GM21529 (cell line): Measurements from ENCODE around the gene LNPEP.

Source experiments
- ATAC-seq: cut with Tn5 transposase; IDR thresholded peaks from one replicate; pipeline ENCODE4 v1.9.1; 2021; ENCODE audit not compliant: unreplicated experiment

LNPEP gene

DNA sequence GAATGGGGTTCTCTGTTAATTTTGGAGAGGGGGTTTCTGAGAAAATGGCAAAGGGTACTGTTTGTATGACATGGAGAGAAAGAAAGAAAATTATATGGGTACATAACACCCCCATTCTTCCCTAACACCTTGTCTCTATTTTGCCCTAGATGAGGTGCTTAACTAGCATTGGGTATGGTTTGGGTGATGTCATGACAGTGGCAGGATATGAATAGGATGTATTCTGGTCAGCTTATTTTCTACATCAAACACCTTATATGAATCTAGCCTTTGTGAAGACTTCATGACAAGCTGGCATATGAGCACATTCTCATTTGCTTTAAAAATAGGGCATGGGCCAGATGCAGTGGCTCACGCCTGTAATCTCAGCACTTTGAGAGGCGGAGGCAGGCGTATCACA, 58.6 kb downstream of the LNPEP start:
- ATAC-seq: no peak

DNA sequence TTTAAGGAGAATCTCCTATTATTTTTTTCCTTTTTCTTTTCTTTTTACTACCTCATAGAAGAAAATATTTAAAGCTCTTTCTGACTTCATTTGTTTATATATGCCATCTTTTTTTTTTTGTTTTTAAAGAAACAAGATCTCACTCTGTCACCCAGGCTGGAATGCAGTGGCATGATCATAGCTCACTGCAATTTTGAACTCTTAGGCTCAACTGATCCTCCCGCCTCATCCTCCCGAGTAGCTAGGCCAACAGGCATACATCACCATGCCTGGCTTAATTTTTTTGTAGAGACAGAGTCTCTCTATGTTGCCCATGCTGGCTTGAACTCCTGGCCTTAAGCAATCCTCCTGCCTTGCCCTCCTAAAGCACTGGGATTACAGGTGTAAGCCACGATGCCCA, 59.5 kb downstream of the LNPEP start:
- ATAC-seq: no peak

DNA sequence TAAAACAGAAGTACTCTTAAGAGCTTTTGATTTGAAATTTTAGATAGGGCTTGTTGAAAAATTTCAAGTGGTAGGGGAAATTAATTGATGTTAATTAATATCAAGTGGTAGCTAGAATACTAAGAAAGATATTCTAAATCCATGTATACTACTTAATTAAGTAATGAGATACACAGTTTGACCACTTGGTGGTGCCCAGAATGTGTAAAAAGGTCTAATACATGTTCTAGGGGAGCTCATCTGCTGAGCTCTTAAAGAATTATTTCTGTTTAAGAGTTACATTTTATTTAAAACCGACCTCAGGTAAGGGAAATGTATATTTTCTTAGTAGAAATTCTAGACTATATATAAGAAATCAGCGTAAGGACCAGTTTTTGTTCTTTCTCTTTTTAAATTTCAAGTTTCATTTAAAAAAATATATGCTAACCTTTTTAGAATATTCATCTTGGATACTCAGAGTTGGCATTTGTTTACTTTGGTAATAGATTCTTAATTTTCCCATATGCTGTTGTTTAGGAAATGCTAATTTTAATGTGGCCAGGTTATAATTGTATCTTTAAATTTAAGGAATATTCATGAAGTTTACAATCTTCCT, 61.5 kb downstream of the LNPEP start:
- ATAC-seq: peak; percentile 90

DNA sequence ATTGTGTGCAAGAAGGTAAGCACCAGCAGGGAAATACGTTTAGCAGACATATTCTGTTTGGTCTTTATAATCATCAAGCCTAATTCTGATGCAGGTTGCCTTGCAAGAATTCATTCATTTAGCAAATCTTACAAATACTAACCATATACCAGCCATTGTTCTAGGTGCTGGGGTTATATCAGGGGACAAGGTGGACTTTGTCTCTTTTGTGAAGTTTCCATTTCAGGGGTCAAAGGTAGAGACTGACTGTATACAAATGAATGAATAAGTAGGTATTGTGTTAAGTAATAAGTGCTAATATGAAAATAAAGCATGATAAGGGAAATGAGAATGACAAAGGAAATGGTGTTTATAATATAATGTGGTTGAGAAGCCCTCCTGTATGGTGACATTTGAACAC, 64.0 kb downstream of the LNPEP start:
- ATAC-seq: no peak

DNA sequence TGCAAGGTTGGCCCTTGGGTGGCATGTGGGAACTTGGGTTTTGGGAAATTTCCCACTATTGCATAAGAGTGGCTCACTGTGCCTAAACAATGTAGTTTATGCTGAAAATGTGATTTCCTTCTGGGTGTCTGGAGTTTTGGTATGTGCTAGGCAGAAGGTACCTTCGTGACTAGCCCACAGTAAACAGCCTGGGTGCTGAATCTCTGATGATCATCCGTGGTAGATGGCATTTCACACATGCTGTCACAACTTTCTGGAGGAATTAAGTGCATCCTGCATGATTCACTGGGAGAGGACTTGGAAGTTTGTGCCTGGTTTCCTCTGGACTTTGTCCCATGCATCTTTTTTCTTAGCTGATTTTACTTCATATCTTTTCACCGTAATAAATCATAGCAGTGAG, 64.5 kb downstream of the LNPEP start:
- no peak for ATAC-seq

DNA sequence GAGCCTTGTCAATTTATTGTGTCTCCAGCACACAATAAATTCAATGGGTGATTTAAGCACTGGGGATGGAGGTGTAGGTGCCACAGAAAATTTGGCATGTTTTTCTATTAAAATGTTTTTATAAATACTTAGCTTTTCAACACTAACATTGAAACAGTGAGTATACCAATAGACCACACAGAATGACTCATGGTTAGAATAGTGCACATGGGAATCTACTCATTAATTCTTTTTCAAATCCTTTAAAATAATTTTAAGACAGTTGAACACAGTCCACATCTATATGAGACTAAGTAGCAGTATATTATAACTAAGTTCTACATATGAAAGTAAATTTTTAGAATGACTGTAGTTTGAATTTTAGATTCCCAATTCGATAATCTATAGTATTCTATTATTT, 67.1 kb downstream of the LNPEP start:
- ATAC-seq: no peak

DNA sequence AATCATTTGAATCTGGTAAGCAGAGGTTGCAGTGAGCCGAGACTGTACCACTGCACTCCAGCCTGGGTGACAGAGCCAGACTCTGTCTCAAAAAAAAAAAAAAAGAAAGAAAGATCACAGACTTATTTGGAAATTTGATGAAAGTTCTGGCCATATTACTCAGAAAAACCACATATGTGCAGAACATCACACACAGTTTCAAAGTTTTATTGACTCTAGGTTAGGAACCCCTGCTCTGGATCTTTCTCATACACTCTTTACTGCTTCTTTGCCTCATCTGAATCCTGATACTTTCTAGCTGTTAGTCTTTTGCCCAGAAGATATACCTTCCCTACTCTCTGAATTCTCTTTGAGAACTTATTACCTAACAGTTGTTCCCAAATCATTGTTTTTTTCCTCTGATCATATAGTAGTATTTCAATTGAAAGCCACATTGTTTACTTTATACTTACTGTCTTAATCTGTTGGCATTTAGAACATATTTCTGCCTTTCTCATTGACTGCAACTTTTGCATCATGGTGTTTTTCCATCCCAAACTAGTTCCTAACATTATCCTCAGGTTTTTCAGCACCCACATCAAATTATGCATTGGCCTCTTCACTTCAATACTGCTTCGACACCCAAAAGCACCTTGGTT, 68.7 kb downstream of the LNPEP start:
- no peak for ATAC-seq

DNA sequence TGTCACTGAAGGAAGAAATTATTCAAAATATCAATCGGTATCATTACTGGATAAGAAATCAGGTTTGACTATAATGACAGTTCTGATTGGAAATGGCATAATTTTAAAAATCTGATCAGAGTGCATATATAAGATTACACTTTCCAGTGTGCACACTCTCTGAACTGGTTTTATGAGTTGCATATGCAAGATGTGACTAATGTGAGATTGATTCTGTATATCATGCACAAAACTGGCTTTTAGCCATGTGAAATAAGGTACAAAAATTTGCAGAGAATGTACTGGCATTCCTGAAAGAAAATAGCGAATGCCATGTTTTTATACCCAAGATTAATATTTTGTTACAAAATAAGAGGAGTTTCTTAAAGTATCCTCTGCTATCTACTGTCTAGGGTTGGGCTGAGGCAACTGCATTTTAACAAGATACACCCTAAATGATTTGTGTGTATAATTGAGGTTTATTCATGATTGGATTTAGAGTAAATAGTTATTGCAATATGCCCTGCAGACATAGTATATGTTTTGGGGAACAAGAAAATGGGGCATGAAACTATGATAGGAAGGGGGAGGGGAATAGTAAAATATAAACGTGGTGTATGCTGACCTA, 70.7 kb downstream of the LNPEP start:
- ATAC-seq: no peak

DNA sequence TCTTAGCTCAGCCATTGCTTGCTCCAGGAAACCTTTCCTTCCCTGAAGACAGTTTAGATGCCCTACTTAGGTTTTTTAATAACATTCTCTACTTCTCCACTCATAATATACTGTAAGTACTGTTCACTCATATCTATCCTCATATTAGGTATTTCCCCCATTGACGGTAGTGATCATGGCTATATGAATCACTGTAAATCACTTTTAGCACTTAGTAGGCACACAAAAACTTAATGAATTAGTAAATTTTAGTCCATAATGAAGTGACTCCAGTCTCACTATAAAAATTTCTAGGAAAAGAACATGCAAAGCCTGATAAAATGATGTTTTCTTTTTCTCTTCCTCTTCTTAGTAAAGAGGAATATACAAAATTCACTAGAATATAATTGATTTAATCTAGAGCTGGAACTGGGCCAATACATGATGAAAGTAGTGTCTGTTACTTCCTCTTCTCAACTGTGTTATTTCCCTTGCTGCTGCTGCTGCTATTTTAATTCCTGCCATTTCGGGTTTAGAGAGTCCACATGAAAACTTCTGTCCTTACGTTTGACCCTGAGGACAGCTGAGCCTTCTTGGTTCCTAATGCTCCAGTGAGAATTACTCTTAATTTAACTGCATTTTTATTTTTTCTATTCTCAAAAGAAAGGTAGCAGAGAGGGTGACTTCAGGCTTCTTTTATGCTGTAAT, 73.5 kb downstream of the LNPEP start:
- peak; percentile 70 for ATAC-seq

DNA sequence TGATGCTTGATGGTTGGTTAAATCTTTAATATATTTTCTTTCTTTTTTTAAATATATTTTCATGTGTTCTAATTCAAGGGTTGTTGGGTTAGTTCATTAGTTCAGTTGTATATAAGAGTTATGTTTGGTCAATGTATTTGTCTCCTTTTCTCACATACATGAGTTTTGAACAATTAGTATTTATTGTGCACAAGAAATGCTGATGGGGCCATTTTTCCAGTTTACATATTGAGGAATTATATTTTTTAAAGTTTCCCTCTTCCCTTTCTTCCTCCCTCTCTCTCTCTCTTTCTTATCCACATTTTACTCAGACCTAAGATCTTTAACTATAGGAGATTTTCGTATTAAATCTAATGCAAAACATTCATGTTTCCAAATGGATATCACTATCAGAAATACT, 74.0 kb downstream of the LNPEP start:
- no peak for ATAC-seq

DNA sequence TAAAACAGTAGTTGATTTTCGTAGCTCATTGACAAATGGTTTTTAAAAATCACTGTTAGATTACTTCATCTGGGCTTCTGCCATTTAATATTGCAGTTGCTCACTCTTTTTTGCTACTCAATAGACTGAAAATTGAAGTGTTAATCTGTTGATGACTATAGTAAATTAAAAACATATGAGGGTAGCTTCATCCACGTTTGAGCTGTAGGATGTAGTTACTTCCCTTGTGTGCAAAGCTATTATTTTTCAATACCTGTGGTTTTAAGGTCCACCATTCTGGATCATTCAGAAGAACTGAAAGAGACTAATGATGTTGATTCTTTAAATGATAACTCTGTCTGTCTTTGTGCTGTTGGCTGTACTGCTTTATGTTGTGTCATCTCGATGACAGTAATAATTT, 74.7 kb downstream of the LNPEP start:
- no peak for ATAC-seq

DNA sequence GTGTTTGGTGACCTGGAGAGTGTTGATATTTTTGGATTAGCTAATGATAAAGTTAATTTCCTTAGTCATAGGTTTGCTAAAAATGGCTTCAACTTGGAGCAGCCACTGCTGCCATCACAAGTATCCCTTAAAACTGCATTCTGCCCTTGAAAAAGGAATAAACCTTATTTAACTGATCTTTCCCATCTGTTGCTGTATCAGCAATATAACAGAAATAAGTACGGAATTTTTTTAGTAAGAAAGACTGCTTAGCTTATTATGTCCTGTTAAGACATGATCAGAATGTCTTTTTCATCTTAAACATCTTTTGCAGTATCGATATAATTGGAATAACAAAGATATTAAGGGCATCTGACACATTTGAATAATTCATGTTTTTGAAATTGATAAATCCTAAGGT, 75.7 kb downstream of the LNPEP start:
- ATAC-seq: no peak

DNA sequence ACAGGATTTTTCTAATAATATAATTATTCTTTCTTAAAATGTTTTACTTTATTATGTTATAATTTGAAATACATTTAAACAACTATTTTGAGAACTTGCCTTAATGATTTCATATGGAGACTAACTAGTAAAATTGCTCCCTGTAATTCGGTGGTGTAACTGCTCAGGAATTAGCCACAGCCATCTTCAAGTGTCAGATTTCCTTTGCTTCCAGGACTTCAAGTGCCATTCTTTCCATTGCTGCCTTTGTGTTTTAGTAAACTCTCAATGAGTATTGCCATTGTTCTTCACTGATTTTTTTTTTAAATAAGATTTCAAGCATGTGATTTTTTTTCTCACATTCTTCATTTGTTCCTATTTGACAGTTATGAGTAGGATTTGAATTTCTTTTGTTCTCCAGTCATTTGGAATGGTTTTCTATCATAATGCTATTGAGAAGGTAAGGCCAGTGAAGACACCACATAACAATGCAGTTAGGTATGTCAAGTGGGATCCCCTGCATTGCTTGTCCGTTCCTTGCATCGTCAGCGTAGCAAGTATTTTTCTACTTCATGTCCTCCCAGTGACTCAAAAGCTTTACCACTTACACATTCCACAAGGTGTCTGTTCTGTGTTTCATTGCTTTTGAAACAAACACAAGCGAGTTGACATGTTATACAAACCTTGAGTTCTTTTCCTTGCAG, 83.7 kb downstream of the LNPEP start:
- no peak for ATAC-seq

DNA sequence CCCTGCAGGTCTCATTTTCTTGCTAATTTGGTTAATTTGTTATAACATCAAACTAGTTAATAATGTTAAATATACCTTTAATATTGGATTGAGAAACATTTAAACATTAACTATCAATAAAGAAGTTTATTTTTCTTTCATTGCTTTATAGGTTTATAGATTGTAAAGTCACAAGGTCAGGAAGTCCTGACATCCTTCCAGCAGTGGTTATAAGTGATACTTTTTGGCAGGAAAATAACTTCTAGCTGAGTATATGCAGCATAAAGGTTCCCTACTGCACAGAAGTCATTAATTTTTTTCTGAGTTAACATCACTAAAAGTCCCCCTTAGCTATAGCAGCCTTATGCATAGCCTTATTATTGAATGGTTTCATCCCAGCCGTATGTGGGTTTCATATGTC, 85.5 kb downstream of the LNPEP start:
- no peak for ATAC-seq

DNA sequence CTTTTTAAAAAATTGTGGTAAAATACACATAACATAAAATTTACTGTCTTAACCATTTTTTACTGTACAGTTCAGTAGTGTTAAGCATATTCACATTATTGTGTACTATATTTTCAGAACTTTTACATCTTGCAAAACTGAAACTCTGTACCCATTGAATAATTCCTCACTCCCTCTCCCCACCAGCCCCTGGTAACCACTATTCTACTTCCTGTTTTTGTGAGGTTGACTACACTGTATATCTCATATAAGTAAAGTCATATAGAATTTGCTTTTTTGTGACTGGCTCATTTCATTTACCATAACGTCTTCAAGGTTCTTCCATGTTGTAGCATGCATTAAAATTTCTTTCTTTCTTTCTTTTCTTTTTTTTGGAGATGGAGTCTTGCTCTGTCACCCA, 87.0 kb downstream of the LNPEP start:
- ATAC-seq: no peak

DNA sequence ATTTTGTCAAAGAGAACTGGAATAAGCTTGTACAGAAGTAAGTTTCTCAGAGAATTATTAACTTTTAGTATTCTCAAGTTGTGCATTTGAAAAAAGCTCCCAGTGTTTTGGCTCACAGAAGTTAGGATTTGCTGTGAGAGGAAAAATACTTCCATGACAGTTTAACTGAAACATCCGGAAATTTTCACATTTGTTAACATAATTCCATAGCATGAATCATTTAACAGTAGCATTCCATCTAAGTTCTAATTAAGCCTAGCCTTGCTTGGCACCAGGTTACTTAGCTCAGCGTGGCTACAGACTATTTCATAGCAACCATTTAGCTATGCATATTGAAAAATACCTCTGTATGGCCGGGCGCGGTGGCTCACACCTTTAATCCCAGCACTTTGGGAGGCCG, 90.8 kb downstream of the LNPEP start:
- no peak for ATAC-seq

DNA sequence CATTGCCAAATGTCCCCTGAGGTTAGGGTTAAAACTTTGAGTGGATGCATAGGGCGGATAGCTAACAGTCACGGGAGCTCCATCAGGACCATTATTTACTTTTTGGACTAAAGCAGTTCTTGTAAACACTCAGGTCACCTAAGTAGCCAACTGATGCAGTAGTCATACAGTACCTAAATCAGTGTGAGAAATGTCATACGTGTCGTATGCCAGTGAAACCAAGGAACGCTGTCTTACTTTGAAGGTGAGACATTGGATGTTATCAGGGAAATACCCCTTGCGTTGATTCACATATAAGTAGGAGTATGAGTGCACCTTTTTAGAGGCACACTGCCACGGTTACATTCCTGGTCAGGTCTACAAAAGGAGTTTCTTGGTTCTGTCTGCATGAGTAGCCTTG, 101.9 kb downstream of the LNPEP start:
- ATAC-seq: no peak

DNA sequence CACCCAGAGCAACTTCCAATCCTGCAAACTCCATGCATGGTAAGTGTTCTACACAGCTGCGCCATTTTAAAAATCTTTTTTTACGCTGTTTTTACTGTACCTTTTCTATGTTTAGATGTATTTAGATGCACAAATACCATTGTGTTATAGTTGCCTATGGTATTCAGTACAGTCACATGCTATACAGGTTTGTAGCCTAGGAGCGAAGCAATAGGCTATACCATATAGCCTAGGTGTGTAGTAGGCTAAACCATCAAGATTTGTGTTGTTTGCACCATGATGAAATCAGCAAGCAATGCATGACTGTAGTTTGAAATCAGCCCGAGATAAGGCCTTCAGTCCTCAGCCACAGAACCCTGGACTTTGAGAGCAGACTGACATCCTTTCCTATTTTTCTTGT, 105.4 kb downstream of the LNPEP start:
- ATAC-seq: no peak

DNA sequence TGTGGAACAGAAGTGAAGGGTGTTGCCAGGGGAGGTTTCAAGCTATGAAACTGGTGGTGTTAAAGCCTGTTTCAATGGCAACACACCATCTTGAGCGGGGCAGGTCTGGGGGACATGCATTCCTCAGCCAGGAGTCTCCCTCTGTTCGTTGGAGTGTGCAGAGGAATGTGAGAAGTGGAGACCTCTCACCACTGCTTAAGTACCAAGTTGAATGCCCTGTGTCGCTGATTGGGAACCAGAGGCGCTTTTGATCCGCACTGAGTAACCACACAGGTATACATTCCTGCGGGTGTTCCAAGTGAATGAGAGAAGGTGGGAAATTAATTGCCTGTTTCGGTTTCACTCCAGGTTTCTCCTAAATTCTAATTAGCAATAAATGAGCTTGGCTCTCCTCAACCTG, 107.1 kb downstream of the LNPEP start:
- ATAC-seq: no peak

DNA sequence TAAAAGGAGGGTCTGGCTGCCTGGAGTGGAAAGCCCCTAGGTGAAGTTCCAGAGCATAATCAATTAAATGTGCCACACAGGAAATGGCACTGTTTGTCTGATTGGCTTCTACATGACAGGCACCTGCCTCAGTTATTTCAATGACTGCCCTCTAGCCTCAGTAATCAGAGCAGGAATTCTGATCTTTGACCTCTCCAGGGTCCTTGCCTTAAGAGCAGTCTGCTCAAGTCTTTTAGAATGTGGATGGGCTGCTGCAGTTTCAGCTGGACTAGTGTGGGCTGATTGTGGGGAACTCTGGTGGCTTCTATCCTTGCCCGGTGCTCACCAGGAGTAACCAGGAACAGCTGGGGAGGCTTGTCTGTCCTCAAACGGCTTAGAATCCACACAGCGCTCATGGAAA, 107.6 kb downstream of the LNPEP start:
- no peak for ATAC-seq

DNA sequence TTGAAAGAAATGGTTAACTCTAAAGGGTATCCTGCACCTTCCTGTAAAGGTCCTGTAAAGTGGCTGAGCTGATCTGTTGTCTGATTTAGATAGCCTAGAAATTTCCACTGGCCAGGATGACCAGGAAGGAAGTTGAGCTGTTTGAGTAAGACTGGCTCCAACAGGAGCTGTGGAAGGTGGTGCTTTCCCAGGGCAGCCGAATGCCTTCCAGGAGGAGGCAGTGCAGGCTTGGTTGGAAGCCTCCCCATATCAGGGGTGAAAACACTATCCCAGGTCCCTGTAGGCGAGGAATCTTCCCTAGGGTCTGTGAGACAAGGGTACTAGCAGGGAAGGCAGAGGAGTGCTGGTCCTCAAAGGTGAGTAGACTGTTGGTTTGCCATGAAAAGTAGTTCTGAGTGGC, 108.2 kb downstream of the LNPEP start:
- ATAC-seq: no peak
